GM12874 (cell line): Measurements from ENCODE around the gene CDH4.

Experiments
- CTCF ChIP-seq: IDR thresholded peaks from 2 replicates; pipeline ENCODE4 v1.5.1; 2011; ENCODE audit warnings: low read depth, mild to moderate bottlenecking, control low read depth, low read length, moderate library complexity; ENCODE audit not compliant: insufficient read depth

CDH4 gene

GRCh38 chr20:61541537-61541936, 289.5 kb downstream of the CDH4 start:
- no peak for TF ChIP-seq CTCF

GRCh38 chr20:61543086-61543485, 291.0 kb downstream of the CDH4 start:
- TF ChIP-seq CTCF, result no peak

GRCh38 chr20:61543931-61544745, 292.1 kb downstream of the CDH4 start:
- TF ChIP-seq CTCF, result no peak

GRCh38 chr20:61544910-61545889, 293.1 kb downstream of the CDH4 start:
- TF ChIP-seq CTCF, result no peak

- no peak for TF ChIP-seq CTCF
Measured at GRCh38 chr20:61546641-61547040, 294.6 kb downstream of the CDH4 start.

- TF ChIP-seq CTCF, result no peak
Measured at GRCh38 chr20:61548069-61548468, 296.0 kb downstream of the CDH4 start.

GRCh38 chr20:61549865-61550264, 297.8 kb downstream of the CDH4 start:
- no peak for TF ChIP-seq CTCF
